ENCODE measurements around the gene RPS26. TPM values are rescaled to one million over a fixed set of nuclear protein-coding genes. Genes with fewer than 3 reads are reported as not detected.
A peak's percentile ranks its signal among the peaks of the same experiment; 100 is the strongest.

The RPS26 gene
- total and polyA plus RNA-seq, 2 of the 13 experiments (the other 11 are each of a cell fraction or from before 2014, with no cell fraction given), result 150 to 421 TPM

DNA sequence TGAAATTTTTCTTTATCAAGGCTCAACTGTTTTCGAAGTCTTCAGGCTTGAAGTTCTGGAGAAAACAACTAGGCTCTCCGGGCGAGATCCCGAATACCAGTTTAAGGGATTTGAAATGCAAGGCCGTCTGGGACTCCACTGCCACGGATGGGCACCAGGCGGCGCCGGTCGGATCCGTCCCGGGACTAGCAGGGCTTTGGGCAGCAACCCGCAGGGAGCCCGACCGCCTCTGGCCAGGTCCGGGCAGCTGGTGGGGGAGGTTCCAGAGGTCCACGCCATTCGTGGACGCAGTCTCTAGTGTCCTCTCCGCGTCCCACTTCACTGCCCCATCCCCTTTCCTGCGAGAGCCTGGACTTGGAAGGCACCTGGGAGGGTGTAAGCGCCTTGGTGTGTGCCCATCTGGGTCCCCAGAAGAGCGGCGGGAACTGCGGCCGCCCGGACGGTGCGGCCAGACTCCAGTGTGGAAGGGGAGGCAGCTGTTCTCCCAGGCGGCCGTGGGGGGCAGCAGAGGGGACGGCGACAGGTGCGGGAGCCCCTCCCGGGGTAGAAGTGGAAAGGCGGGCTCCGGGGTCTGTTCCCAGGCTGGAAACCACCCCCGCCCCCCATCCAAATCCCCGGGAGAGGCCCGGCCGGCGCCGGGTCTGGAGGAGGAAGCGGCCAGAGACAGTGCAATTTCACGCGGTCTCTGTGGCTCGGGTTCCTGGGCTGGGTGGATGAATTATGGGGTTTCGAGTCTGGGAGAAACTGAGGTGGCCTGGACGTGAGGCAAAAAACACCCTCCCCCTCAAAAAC lies 37.4 kb downstream of the RPS26 start (continued):
- TF ChIP-seq, protein P1, sequence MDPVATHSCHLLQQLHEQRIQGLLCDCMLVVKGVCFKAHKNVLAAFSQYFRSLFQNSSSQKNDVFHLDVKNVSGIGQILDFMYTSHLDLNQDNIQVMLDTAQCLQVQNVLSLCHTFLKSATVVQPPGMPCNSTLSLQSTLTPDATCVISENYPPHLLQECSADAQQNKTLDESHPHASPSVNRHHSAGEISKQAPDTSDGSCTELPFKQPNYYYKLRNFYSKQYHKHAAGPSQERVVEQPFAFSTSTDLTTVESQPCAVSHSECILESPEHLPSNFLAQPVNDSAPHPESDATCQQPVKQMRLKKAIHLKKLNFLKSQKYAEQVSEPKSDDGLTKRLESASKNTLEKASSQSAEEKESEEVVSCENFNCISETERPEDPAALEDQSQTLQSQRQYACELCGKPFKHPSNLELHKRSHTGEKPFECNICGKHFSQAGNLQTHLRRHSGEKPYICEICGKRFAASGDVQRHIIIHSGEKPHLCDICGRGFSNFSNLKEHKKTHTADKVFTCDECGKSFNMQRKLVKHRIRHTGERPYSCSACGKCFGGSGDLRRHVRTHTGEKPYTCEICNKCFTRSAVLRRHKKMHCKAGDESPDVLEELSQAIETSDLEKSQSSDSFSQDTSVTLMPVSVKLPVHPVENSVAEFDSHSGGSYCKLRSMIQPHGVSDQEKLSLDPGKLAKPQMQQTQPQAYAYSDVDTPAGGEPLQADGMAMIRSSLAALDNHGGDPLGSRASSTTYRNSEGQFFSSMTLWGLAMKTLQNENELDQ (CRISPR knock-in tag; IDR thresholded peaks at IDR 0.05; ENCODE audit: borderline replicate concordance), result no peak
- TF ChIP-seq TGIF2 (CRISPR knock-in tag; IDR thresholded peaks at IDR 0.05), result no peak
- 0 out of 2 replicates have a peak, but pooled peaks have one; percentile 27 for TF ChIP-seq RBAK (CRISPR knock-in tag; IDR thresholded peaks at IDR 0.05)
- no peak for TF ChIP-seq ATF7-NPFF (CRISPR knock-in tag; IDR thresholded peaks at IDR 0.05; ENCODE audit: low read depth)
- TF ChIP-seq HDAC1 (CRISPR knock-in tag; IDR thresholded peaks at IDR 0.05), result peak; percentile 77; the same call in 1 of the 2 replicates
- TF ChIP-seq ZNF672 (CRISPR knock-in tag; IDR thresholded peaks at IDR 0.05), result no peak
- TF ChIP-seq, protein P2, sequence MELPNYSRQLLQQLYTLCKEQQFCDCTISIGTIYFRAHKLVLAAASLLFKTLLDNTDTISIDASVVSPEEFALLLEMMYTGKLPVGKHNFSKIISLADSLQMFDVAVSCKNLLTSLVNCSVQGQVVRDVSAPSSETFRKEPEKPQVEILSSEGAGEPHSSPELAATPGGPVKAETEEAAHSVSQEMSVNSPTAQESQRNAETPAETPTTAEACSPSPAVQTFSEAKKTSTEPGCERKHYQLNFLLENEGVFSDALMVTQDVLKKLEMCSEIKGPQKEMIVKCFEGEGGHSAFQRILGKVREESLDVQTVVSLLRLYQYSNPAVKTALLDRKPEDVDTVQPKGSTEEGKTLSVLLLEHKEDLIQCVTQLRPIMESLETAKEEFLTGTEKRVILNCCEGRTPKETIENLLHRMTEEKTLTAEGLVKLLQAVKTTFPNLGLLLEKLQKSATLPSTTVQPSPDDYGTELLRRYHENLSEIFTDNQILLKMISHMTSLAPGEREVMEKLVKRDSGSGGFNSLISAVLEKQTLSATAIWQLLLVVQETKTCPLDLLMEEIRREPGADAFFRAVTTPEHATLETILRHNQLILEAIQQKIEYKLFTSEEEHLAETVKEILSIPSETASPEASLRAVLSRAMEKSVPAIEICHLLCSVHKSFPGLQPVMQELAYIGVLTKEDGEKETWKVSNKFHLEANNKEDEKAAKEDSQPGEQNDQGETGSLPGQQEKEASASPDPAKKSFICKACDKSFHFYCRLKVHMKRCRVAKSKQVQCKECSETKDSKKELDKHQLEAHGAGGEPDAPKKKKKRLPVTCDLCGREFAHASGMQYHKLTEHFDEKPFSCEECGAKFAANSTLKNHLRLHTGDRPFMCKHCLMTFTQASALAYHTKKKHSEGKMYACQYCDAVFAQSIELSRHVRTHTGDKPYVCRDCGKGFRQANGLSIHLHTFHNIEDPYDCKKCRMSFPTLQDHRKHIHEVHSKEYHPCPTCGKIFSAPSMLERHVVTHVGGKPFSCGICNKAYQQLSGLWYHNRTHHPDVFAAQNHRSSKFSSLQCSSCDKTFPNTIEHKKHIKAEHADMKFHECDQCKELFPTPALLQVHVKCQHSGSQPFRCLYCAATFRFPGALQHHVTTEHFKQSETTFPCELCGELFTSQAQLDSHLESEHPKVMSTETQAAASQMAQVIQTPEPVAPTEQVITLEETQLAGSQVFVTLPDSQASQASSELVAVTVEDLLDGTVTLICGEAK (IDR thresholded peaks at IDR 0.05), result no peak
- TF ChIP-seq, protein P2 (CRISPR knock-in tag; IDR thresholded peaks at IDR 0.05), result peak; percentile 37; the same call in 1 of the 2 replicates
- TF ChIP-seq, protein P3, sequence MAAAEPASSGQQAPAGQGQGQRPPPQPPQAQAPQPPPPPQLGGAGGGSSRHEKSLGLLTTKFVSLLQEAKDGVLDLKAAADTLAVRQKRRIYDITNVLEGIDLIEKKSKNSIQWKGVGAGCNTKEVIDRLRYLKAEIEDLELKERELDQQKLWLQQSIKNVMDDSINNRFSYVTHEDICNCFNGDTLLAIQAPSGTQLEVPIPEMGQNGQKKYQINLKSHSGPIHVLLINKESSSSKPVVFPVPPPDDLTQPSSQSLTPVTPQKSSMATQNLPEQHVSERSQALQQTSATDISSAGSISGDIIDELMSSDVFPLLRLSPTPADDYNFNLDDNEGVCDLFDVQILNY (CRISPR knock-in tag; conservative IDR thresholded peaks at IDR 0.05), result no peak; the same call in 1 of the 2 replicates
- peak; percentile 95 for TF ChIP-seq ZNF777 (CRISPR knock-in tag; IDR thresholded peaks at IDR 0.05)
- TF ChIP-seq ZNF619 (CRISPR knock-in tag; IDR thresholded peaks at IDR 0.05), result no peak
- peak; percentile 35; the same call in 1 of the 2 replicates for TF ChIP-seq ZNF816 (CRISPR knock-in tag; IDR thresholded peaks at IDR 0.05; ENCODE audit: borderline replicate concordance)
- TF ChIP-seq, protein P4, sequence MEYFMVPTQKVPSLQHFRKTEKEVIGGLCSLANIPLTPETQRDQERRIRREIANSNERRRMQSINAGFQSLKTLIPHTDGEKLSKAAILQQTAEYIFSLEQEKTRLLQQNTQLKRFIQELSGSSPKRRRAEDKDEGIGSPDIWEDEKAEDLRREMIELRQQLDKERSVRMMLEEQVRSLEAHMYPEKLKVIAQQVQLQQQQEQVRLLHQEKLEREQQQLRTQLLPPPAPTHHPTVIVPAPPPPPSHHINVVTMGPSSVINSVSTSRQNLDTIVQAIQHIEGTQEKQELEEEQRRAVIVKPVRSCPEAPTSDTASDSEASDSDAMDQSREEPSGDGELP (IDR thresholded peaks at IDR 0.05; ENCODE audit: borderline replicate concordance, low read depth), result peak; percentile 72; the same call in 1 of the 2 replicates
- TF ChIP-seq, protein P5, sequence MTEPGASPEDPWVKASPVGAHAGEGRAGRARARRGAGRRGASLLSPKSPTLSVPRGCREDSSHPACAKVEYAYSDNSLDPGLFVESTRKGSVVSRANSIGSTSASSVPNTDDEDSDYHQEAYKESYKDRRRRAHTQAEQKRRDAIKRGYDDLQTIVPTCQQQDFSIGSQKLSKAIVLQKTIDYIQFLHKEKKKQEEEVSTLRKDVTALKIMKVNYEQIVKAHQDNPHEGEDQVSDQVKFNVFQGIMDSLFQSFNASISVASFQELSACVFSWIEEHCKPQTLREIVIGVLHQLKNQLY (CRISPR knock-in tag; IDR thresholded peaks at IDR 0.05), result peak; percentile 53
- no peak for TF ChIP-seq GZF1 (CRISPR knock-in tag; IDR thresholded peaks at IDR 0.05)
